Motor neuron (in vitro differentiated cells): ENCODE data around the gene MOB2. TPM values are rescaled to one million over a fixed set of nuclear protein-coding genes. Genes with fewer than 3 reads are reported as not detected.
A peak's percentile ranks its signal among the peaks of the same experiment; 100 is the strongest.

ENCODE experiments used
- ATAC-seq, 8 experiments: fragments of 200-7000 bp; cut with Tn5 transposase; replicated peaks in 6 of 8; 2 replicates each; pipeline ENCODE4 v1.8.0; 2021; ENCODE audit warnings: mild to moderate bottlenecking in 8 of 8, moderate library complexity in 8 of 8
- H3K27ac ChIP-seq, 2 donors: fragments of 250-450 bp; sonication (Bioruptor Pico); 2 replicates each; pipeline ENCODE4 v1.9.0; 2021; ENCODE audit warnings: antibody characterized with exemption in 2 of 2, mild to moderate bottlenecking in 2 of 2, moderate library complexity in 1 of 2
- H3K4me1 ChIP-seq, 2 donors: fragments of 250-450 bp; sonication (Bioruptor Pico); replicated peaks in 1 of 2; 2 replicates each; pipeline ENCODE4 v1.6.1; 2021; ENCODE audit warnings: antibody characterized with exemption in 2 of 2, mild to moderate bottlenecking in 2 of 2, moderate library complexity in 1 of 2
- H3K4me3 ChIP-seq, 5 donors: fragments of 250-450 bp; sonication (Bioruptor Pico); 2 replicates each; pipeline ENCODE4 v1.9.0; 2021; ENCODE audit warnings: antibody characterized with exemption in 5 of 5, mild to moderate bottlenecking in 5 of 5, moderate library complexity in 4 of 5
- WGBS, 10 experiments: fragments of 450-650 bp; shearing (Covaris generic); methylation state at CpG; one replicate each; pipeline ENCODE4 v1.0.0; 2022; 5-methylcytosine and 5-hydroxymethylcytosine counted together
- in situ Hi-C, 9 experiments: fragments of 400-800 bp; cut with MboI; loops; one replicate each; pipeline ENCODE4 v1.15.0; 2021; ENCODE audit warnings: low sequenced_read_pairs in 9 of 9, low pct_unique_long_range_greater_than_20kb in 2 of 9; ENCODE audit not compliant: unreplicated experiment in 9 of 9
- total RNA-seq, 8 experiments: library from RNA; unstranded; fragments of 300-600 nt; gene quantifications; 2 replicates each; pipeline versions ENCODE4 v1.2.3 to v1.2.4, GENCODE V29; 2022

MOB2 gene
- total RNA-seq, 8 experiments from 2014 or later, result 15.5 to 43.3 (median 26.8) TPM

DNA sequence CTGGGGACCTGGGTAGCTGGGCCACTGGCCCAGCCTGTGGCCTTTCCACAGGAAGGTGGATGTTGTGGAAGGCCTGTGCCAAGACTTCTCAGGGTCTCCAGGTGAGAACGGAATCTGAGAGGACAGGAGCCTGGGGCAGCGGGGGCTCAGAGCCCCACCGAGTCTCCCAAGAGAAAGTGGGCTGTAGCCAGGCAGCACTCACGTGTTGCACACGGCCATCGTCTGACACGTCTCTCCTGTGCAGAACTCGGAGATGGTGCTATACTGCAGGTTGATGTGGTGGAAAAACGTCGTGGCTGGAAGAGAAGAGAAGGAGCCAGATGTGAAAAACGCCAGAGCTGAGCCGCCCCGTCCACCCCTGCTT is 6.4 kb downstream of the MOB2 start:
- no peak overlapping the region for H3K27ac ChIP-seq
- no peak for ATAC-seq
- WGBS, 10 experiments, result 82 to 100% (median 100%) methylated on average over 1 to 3 of the region's 13 CpGs; no CpG with 5 or more reads in 7 of the 10 experiments
- in situ Hi-C loops, result no loop called here
- H3K4me3 ChIP-seq, result no peak overlapping the region
- H3K4me1 ChIP-seq, result peaks cover 0 to 3% of the 10 kb centered on the region in 2 donors

DNA sequence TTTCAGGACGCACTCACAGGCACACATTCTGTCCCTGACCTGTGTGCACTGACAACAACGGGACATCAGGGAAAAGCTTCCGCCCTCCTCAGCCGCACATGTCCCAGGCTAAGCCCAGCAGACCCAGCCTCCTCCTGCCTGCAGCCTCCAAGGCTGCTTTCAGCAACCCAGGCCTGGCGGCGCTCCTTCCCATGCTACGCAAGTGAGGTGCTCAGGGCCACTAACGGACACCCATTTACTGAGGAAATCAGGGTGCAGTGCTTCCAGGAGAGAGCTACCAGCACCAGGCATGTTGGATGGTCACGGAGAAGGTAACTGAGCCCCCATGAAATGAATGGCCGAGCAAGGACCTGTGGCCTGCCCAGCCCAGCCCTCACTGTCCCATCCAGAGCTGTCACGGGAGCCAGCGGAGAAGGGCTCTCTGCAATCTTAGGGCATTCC is 6.9 kb downstream of the MOB2 start:
- in situ Hi-C loops, result no loop called here
- Histone ChIP-seq H3K4me1 (peaks cover 0 to 3% of the 10 kb centered on the region in 2 donors), H3K4me3 (no peak overlapping the region), H3K27ac (no peak overlapping the region)
- no peak for ATAC-seq
- WGBS, 10 experiments, result 92 to 100% (median 100%) methylated on average over 1 to 2 of the region's 12 CpGs; no CpG with 5 or more reads in 5 of the 10 experiments

DNA sequence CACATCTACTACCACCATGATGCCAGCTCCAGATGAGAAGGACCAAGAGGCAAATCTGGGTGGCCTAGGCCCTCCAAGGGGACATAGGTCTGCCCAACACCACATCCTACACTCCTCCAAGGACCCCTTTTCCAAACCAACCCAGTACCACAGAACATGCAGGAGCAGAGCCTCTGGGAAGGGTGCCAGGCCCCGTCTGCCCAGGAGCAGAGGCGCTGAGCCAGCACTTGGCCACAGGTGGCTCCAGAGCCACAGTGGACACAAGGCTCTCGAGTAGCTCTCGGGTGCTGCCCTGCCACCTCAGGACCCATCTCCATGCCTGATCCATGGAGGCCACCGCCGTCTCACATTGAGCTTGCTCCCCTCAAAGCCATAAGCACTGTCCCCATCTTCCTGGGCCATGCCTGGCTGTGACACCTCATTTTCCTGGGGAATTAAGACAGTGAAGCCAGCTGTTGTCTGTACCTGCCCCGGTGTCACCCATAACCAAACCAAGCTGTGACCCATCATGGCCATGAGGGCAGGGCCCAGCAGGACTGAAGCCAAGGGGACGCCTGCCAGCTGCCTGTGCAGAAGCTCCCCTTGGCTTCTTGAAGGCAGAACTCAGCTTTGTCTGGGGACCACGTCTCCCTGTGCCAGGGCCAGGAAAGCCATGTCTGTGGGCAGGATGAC is 7.4 kb downstream of the MOB2 start:
- Histone ChIP-seq H3K4me1 (peaks cover 0 to 3% of the 10 kb centered on the region in 2 donors), H3K4me3 (no peak overlapping the region), H3K27ac (no peak overlapping the region)
- in situ Hi-C loops, result no loop called here
- WGBS, 10 experiments, result 33 to 100% (median 95%) methylated on average over 1 to 2 of the region's 9 CpGs; no CpG with 5 or more reads in 6 of the 10 experiments
- ATAC-seq, result no peak

DNA sequence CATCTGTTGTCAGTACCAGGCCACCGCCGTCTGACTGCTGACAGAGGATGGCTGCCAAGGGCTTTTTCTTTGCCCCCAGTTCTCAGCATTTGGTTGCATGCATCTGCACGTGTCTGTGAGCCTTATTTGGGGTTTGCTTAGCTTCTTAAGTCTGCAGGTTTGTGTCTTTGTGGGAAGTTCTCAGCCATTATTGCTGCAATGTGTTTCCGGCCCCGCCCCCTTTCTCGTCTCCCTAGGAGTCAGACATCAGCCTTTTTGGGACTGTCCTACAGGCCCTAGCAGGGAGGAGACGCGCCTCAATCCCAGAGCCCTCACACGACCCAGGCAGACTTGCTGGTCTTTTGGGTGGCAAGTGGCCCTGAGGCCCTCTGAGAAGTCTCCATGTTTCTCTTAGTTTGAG is 8.0 kb downstream of the MOB2 start:
- 17 to 100% (median 80%) methylated on average over 1 to 5 of the region's 9 CpGs; no CpG with 5 or more reads in 4 of the 10 experiments for WGBS, 10 experiments
- in situ Hi-C loops, result no loop called here
- ATAC-seq, result no peak
- Histone ChIP-seq H3K4me1 (peaks cover 0 to 3% of the 10 kb centered on the region in 2 donors), H3K27ac (no peak overlapping the region), H3K4me3 (no peak overlapping the region)

DNA sequence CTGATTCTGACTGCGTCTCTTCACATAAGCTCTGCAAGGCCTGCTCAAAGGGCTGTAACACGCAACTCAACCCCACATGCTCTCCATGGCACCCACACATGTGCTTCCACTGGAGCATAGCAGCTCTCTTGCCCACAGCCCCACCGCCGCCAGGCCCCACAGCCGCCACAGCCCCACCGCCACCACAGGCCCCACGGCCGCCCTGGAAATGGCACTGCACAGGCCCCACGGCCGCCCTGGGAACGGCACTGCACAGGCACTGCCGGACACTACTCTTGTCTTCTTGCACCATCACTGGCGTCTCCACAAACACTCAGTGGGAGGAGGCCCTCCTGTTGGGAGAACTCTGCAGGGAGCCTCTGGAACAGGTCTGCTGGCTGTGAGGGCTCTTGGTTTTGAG is 8.6 kb downstream of the MOB2 start:
- in situ Hi-C loops, result no loop called here
- 90 to 100% methylated on average over 1 to 3 of the region's 13 CpGs; no CpG with 5 or more reads in 8 of the 10 experiments for WGBS, 10 experiments
- no peak overlapping the region for H3K27ac ChIP-seq
- no peak overlapping the region for H3K4me3 ChIP-seq
- H3K4me1 ChIP-seq, result peaks cover 0 to 3% of the 10 kb centered on the region in 2 donors
- no peak for ATAC-seq

DNA sequence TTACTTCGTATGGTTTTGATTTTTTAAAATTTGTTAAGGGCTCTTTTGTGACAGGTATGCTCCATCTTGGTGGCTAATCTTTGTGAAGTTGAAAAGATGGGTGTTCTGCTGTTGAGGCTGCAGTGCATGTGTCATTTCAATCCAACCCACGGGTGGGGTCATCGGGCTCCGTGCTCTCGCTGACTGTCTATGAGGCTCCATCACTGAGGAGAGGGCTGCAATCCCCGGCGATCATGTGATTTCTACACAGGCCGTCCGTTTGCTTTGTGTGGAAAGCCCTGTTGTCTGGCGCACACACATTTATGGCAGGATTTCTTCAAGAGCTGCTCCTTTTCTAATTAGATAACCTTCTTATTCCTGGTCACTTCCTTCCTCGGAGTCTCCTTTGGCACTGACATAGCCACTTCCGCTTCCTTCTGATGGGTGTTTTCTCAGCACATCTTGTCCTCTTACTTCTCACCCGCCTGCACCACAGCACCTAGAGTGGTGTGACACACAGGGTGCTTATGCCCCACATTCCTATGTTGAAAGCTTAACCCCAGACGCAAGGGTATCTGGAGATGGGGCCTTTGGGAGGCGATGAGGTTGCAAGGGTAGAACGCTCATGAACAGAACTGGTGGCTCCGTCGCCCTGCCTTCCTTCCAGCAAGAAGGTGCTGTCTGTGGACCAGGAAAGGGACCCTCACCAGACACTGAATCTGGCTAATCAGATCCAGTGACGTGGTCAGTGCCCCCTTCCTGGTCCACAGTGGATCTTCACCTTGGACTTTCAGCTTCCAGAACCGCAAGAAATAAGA is 9.4 kb downstream of the MOB2 start:
- WGBS, 10 experiments, result 65 to 100% (median 88%) methylated on average over 1 to 18 of the region's 20 CpGs; no CpG with 5 or more reads in 2 of the 10 experiments
- in situ Hi-C loops, result no loop called here
- no peak overlapping the region for H3K27ac ChIP-seq
- H3K4me3 ChIP-seq, result no peak overlapping the region
- peaks cover 0 to 3% of the 10 kb centered on the region in 2 donors for H3K4me1 ChIP-seq
- ATAC-seq, result peak in 5 of 8 experiments; percentile 58 to 67 (median 67)

DNA sequence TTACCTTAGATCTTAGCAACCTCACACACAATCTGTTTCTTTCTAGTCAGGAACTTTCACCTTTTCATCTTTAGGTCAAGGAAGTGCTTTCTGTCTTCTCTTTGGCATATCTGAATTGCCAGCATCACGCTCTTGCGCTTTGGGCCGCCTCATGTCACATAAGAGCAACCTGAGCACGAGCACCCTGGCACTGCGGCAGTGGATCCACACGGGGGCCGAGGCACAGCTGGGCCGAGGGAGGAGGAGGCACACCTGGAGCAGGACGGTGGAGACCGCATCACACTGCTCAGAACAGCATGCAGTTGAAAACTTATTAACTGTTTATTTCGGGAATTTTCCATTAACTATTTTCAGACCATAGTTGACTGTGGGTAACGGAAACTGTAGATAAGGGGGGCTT is 10.7 kb downstream of the MOB2 start:
- 87 to 100% (median 93%) methylated on average over 2 to 12 of the region's 12 CpGs; no CpG with 5 or more reads in 1 of the 10 experiments for WGBS, 10 experiments
- Histone ChIP-seq H3K4me1 (peaks cover 0 to 3% of the 10 kb centered on the region in 2 donors), H3K4me3 (no peak overlapping the region), H3K27ac (no peak overlapping the region)
- no peak for ATAC-seq
- in situ Hi-C loops, result no loop called here

DNA sequence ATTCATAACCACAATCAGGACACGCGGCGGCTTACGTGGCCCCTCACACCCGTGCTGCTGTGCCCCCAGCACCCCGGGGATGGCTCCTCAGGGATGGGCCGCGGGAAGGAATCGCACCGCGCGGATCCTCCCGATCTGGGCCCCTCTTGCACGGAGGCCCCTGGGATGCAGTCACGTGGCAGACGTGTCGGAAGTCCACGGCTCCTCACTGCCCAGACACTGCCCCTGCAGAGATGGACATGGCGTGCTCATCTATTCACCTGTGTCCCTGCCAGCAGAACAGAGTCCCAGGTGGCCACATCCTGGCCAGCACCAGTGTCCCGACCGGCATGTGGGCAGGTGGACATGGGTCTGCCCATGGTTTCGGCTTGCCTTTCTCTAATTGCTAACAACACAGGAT is 12.8 kb downstream of the MOB2 start:
- Histone ChIP-seq H3K27ac (no peak overlapping the region), H3K4me1 (peaks cover 3 to 11% of the 10 kb centered on the region in 2 donors), H3K4me3 (no peak overlapping the region)
- ATAC-seq, result no peak
- in situ Hi-C loops, result no loop called here
- WGBS, 10 experiments, result 95 to 100% (median 100%) methylated on average over 1 to 18 of the region's 22 CpGs; no CpG with 5 or more reads in 5 of the 10 experiments

DNA sequence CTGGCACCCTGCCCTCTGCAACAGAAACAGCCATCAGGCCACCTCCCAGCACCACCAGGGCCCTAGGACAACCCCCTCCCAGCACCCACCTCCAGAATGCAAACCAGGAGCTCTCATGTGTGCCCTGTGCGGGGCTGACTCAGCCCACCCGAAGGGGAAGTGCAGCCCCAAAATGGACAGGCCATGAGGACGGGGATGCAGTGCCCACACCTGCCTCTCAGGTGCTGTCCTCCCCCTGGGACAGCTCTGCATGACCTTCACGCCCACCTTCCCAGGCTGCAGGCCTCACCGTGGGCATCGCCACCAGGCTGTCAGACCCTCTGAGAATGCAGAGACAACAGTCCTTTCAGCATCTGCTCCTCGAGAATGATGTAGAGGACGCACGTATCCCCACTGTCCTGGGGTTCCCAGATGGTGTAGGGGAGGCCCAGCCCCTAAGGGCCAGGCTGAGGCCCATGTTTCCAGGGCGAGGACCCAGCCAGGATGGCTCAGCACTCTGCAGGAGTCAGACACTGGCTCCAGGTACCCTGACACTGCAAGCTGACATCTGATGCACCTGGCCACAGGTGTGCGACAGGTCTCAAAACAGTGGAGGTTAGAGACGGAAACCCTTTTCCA is 13.5 kb downstream of the MOB2 start:
- Histone ChIP-seq H3K4me3 (no peak overlapping the region), H3K4me1 (peaks cover 3 to 14% of the 10 kb centered on the region in 2 donors), H3K27ac (no peak overlapping the region)
- 80 to 100% (median 100%) methylated on average over 1 of the region's 12 CpGs; no CpG with 5 or more reads in 7 of the 10 experiments for WGBS, 10 experiments
- ATAC-seq, result no peak
- in situ Hi-C loops, result no loop called here

DNA sequence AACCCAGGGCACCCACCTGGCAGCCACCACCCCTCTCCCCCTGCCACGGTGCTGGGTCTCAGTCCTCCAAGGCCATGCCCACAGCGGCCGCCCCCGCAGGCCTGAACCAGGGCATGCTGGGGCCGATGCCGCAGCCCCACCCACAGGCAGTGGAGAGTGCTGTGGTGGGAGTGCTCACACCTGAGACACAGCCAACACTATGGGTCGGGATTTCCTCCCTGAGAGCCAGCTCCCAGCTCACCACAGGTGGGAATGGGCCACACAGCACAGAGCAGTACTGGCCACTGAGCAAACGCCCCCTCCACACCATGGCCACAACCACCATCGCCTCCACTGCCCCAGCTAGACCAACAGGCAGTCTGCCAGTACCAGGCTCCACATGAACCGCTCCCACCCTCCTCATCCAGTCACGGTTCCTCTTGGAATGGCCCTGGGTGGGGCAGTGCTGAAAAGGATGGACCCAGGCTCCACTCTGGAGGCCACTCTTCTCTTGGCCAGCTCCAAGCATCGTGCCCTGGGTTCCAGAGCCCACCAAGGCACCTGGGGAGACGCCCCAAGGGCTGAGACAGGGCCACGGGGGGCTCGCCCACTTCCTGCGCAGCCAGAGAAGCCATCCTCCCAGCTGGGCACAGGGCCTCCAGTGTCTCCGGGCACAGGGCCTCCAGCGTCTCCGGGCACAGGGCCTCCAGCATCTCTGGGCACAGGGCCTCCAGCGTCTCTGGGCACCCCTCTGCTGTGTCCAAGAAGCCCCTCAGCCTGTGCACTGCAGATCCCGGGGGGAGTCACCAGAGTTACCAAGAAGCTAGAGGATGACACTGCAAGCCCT is 14.2 kb downstream of the MOB2 start:
- in situ Hi-C loops, result no loop called here
- Histone ChIP-seq H3K4me3 (no peak overlapping the region), H3K4me1 (peaks cover 3 to 14% of the 10 kb centered on the region in 2 donors), H3K27ac (no peak overlapping the region)
- 71 to 96% (median 83%) methylated on average over 3 to 6 of the region's 21 CpGs; no CpG with 5 or more reads in 6 of the 10 experiments for WGBS, 10 experiments
- no peak for ATAC-seq

DNA sequence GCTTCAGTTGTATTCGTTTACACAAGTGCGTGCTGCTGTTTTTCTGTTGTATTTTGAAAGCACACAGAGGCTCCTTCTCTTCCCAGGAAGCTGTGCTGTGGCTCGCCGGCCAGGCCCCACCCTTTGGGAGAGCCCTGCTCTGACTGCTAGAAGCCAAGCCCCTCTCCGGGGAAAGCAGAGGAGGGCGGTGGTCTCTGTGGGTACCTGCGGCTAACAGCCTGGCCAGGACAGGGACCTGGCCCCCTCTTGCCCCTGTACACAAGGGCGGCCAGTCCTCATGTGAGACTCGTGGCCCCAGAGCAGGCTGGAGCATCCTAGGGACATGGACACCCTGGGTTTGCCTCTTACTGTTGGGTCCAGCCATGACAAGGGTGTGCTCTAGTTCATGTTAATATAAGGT is 14.8 kb downstream of the MOB2 start:
- Histone ChIP-seq H3K4me3 (no peak overlapping the region), H3K4me1 (peaks cover 0 to 14% of the 10 kb centered on the region in 2 donors), H3K27ac (no peak overlapping the region)
- 80 to 100% (median 80%) methylated on average over 1 to 2 of the region's 9 CpGs; no CpG with 5 or more reads in 6 of the 10 experiments for WGBS, 10 experiments
- ATAC-seq, result no peak
- in situ Hi-C loops, result no loop called here
